ENCODE data around the gene TTLL9. TPM values are rescaled to one million over a fixed set of nuclear protein-coding genes. Genes with fewer than 3 reads are reported as not detected.

The TTLL9 gene
- total and polyA plus RNA-seq, 10 of the 15 experiments (the other 5 are each of a cell fraction or from before 2014, with no cell fraction given) = 0.03 to 0.77 (median 0.11) TPM; not detected in 2

- TF ChIP-seq, protein P1, sequence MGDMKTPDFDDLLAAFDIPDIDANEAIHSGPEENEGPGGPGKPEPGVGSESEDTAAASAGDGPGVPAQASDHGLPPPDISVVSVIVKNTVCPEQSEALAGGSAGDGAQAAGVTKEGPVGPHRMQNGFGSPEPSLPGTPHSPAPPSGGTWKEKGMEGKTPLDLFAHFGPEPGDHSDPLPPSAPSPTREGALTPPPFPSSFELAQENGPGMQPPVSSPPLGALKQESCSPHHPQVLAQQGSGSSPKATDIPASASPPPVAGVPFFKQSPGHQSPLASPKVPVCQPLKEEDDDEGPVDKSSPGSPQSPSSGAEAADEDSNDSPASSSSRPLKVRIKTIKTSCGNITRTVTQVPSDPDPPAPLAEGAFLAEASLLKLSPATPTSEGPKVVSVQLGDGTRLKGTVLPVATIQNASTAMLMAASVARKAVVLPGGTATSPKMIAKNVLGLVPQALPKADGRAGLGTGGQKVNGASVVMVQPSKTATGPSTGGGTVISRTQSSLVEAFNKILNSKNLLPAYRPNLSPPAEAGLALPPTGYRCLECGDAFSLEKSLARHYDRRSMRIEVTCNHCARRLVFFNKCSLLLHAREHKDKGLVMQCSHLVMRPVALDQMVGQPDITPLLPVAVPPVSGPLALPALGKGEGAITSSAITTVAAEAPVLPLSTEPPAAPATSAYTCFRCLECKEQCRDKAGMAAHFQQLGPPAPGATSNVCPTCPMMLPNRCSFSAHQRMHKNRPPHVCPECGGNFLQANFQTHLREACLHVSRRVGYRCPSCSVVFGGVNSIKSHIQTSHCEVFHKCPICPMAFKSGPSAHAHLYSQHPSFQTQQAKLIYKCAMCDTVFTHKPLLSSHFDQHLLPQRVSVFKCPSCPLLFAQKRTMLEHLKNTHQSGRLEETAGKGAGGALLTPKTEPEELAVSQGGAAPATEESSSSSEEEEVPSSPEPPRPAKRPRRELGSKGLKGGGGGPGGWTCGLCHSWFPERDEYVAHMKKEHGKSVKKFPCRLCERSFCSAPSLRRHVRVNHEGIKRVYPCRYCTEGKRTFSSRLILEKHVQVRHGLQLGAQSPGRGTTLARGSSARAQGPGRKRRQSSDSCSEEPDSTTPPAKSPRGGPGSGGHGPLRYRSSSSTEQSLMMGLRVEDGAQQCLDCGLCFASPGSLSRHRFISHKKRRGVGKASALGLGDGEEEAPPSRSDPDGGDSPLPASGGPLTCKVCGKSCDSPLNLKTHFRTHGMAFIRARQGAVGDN (IDR thresholded peaks at IDR 0.05) = no peak
- TF ChIP-seq ZNF622 (IDR thresholded peaks at IDR 0.05) (no peak), ESRRA (IDR thresholded peaks at IDR 0.05; ENCODE audit: low read length) (no peak), DPF2 (IDR thresholded peaks at IDR 0.05) (no peak), ZNF207 (IDR thresholded peaks at IDR 0.05; ENCODE audit: borderline replicate concordance) (no peak)
- TF ChIP-seq, protein P2, sequence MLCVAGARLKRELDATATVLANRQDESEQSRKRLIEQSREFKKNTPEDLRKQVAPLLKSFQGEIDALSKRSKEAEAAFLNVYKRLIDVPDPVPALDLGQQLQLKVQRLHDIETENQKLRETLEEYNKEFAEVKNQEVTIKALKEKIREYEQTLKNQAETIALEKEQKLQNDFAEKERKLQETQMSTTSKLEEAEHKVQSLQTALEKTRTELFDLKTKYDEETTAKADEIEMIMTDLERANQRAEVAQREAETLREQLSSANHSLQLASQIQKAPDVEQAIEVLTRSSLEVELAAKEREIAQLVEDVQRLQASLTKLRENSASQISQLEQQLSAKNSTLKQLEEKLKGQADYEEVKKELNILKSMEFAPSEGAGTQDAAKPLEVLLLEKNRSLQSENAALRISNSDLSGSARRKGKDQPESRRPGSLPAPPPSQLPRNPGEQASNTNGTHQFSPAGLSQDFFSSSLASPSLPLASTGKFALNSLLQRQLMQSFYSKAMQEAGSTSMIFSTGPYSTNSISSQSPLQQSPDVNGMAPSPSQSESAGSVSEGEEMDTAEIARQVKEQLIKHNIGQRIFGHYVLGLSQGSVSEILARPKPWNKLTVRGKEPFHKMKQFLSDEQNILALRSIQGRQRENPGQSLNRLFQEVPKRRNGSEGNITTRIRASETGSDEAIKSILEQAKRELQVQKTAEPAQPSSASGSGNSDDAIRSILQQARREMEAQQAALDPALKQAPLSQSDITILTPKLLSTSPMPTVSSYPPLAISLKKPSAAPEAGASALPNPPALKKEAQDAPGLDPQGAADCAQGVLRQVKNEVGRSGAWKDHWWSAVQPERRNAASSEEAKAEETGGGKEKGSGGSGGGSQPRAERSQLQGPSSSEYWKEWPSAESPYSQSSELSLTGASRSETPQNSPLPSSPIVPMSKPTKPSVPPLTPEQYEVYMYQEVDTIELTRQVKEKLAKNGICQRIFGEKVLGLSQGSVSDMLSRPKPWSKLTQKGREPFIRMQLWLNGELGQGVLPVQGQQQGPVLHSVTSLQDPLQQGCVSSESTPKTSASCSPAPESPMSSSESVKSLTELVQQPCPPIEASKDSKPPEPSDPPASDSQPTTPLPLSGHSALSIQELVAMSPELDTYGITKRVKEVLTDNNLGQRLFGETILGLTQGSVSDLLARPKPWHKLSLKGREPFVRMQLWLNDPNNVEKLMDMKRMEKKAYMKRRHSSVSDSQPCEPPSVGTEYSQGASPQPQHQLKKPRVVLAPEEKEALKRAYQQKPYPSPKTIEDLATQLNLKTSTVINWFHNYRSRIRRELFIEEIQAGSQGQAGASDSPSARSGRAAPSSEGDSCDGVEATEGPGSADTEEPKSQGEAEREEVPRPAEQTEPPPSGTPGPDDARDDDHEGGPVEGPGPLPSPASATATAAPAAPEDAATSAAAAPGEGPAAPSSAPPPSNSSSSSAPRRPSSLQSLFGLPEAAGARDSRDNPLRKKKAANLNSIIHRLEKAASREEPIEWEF (IDR thresholded peaks at IDR 0.05; ENCODE audit: insufficient replicate concordance, low read depth, low read length) = no peak
- TF ChIP-seq, protein P3, sequence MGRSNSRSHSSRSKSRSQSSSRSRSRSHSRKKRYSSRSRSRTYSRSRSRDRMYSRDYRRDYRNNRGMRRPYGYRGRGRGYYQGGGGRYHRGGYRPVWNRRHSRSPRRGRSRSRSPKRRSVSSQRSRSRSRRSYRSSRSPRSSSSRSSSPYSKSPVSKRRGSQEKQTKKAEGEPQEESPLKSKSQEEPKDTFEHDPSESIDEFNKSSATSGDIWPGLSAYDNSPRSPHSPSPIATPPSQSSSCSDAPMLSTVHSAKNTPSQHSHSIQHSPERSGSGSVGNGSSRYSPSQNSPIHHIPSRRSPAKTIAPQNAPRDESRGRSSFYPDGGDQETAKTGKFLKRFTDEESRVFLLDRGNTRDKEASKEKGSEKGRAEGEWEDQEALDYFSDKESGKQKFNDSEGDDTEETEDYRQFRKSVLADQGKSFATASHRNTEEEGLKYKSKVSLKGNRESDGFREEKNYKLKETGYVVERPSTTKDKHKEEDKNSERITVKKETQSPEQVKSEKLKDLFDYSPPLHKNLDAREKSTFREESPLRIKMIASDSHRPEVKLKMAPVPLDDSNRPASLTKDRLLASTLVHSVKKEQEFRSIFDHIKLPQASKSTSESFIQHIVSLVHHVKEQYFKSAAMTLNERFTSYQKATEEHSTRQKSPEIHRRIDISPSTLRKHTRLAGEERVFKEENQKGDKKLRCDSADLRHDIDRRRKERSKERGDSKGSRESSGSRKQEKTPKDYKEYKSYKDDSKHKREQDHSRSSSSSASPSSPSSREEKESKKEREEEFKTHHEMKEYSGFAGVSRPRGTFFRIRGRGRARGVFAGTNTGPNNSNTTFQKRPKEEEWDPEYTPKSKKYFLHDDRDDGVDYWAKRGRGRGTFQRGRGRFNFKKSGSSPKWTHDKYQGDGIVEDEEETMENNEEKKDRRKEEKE (IDR thresholded peaks at IDR 0.05) = no peak
Measured at GRCh38 chr20:31984981-31985471, 114.6 kb downstream of the TTLL9 start (continued).
